G401.6 (cell line): Measurements from ENCODE around the gene COL5A1.

ENCODE experiments used
- FAIRE-seq: peaks from 2 replicates; lab custom pipeline; 2012; peaks lifted over from hg19 to GRCh38; lab: Jason Lieb, UNC

Gene COL5A1

GRCh38 chr9:134770972-134771971 lies 129.7 kb downstream of the COL5A1 start:
- FAIRE-seq = no peak

GRCh38 chr9:134772331-134772730 lies 130.7 kb downstream of the COL5A1 start:
- no peak for FAIRE-seq

GRCh38 chr9:134773842-134774241 lies 132.2 kb downstream of the COL5A1 start:
- FAIRE-seq = no peak

GRCh38 chr9:134774410-134774809 lies 132.8 kb downstream of the COL5A1 start:
- no peak for FAIRE-seq

- no peak for FAIRE-seq
These were observed 133.7 kb downstream of the COL5A1 start for GRCh38 chr9:134775081-134775951.

- FAIRE-seq = no peak
These were observed 134.6 kb downstream of the COL5A1 start for GRCh38 chr9:134776080-134776796.

GRCh38 chr9:134777153-134777552 lies 135.6 kb downstream of the COL5A1 start:
- FAIRE-seq = no peak

GRCh38 chr9:134778156-134778555 lies 136.6 kb downstream of the COL5A1 start:
- FAIRE-seq = no peak

GRCh38 chr9:134778841-134779411 lies 137.3 kb downstream of the COL5A1 start:
- no peak for FAIRE-seq

GRCh38 chr9:134779640-134780039 lies 138.0 kb downstream of the COL5A1 start:
- no peak for FAIRE-seq

- FAIRE-seq = no peak
These were observed 140.1 kb downstream of the COL5A1 start for GRCh38 chr9:134781591-134782302.

- no peak for FAIRE-seq
These were observed 141.5 kb downstream of the COL5A1 start for GRCh38 chr9:134782921-134783698.

GRCh38 chr9:134783699-134784039 lies 142.1 kb downstream of the COL5A1 start:
- FAIRE-seq = no peak

GRCh38 chr9:134784577-134785305 lies 143.1 kb downstream of the COL5A1 start:
- FAIRE-seq = no peak

- FAIRE-seq = no peak
These were observed 143.9 kb downstream of the COL5A1 start for GRCh38 chr9:134785325-134786108.

GRCh38 chr9:134787601-134788531 lies 146.3 kb downstream of the COL5A1 start:
- no peak for FAIRE-seq

GRCh38 chr9:134789168-134789567 lies 147.6 kb downstream of the COL5A1 start:
- FAIRE-seq = no peak

GRCh38 chr9:134791009-134791408 lies 149.4 kb downstream of the COL5A1 start:
- no peak for FAIRE-seq
